K562 (cell line): ENCODE measurements around the gene KCTD17. TPM values are rescaled to one million over a fixed set of nuclear protein-coding genes. Genes with fewer than 3 reads are reported as not detected.

Experiments used
- ATAC-seq: fragments of 200-7000 bp; cut with Tn5 transposase; 3 replicates; pipeline ENCODE4 v1.9.1; 2020; ENCODE audit warnings: moderate library complexity
- BruUV-seq: library from RNA; stranded (reverse); fragments of 400-500 nt; replicated peaks from 2 replicates; lab custom pipeline; 2021; lab: Mats Ljungman, UMichigan
- CTCF ChIA-PET: fragments of 300-600 bp; formaldehyde crosslinking; extraction: SDS; loops from one replicate; lab custom pipeline; 2021; ENCODE audit warnings: low intra/inter-chr PET ratio; lab: Yijun Ruan, JAX
- POLR2A ChIA-PET: fragments of 300-600, 350-650 bp; sonication (Branson Sonifier 250); formaldehyde crosslinking; extraction: SDS; loops from one replicate; lab custom pipeline; 2021; ENCODE audit warnings: antibody characterized with exemption, inconsistent platforms; lab: Yijun Ruan, JAX
- DNase-seq, 4 experiments: peaks; one replicate each; pipeline versions ENCODE4 v3.0.0 to v3.0.0-alpha.2; 2011 to 2018; ENCODE audit warnings: low spot score in 3 of 4, mixed read lengths in 3 of 4; ENCODE audit errors: extremely low read depth in 1 of 4
- FAIRE-seq: peaks from 2 replicates; lab custom pipeline; 2011; peaks lifted over from hg19 to GRCh38; lab: Jason Lieb, UNC
- H2AFZ ChIP-seq: 2 replicates; pipeline ENCODE4 v1.6.0; 2011; ENCODE audit warnings: low read depth, low read length, control low read depth, inconsistent platforms
- H3K27ac ChIP-seq: fragments of 200-600 bp; 3 replicates; pipeline ENCODE4 v1.8.0; 2011; ENCODE audit warnings: low read depth, mild to moderate bottlenecking, control low read depth, inconsistent platforms, low read length, moderate library complexity, mixed read lengths; ENCODE audit errors: extremely low read depth
- H3K27me3 ChIP-seq, 2 experiments: fragments of 300-600 bp in 1 of 2; 2 replicates in 1 of 2; 3 replicates in 1 of 2; pipeline versions ENCODE4 v1.6.0 to v1.8.0; 2011; ENCODE audit warnings: inconsistent platforms in 2 of 2, low read length in 2 of 2, mild to moderate bottlenecking in 1 of 2, mixed read lengths in 1 of 2, moderate library complexity in 1 of 2; ENCODE audit not compliant: control insufficient read depth in 2 of 2, insufficient read depth in 2 of 2
- H3K36me3 ChIP-seq: fragments of 300-600 bp; 3 replicates; pipeline ENCODE4 v1.8.0; 2011; ENCODE audit warnings: mild to moderate bottlenecking, low read length, inconsistent platforms; ENCODE audit not compliant: control insufficient read depth, insufficient read depth
- H3K4me1 ChIP-seq, 2 experiments: fragments of 200-600 bp in 1 of 2; replicated peaks in 1 of 2; 2 replicates in 1 of 2; 3 replicates in 1 of 2; pipeline versions ENCODE4 v1.5.1 to v1.8.0; 2011; ENCODE audit warnings: inconsistent platforms in 2 of 2, low read length in 2 of 2, mild to moderate bottlenecking in 1 of 2, mixed read lengths in 1 of 2, moderate library complexity in 1 of 2; ENCODE audit not compliant: control insufficient read depth in 2 of 2, insufficient read depth in 2 of 2
- H3K4me2 ChIP-seq: 2 replicates; pipeline ENCODE4 v1.6.1; 2011; ENCODE audit warnings: low read length, control low read depth, inconsistent platforms, mixed read lengths; ENCODE audit not compliant: insufficient read depth
- H3K4me3 ChIP-seq: fragments of 200-600 bp; sonication (generic), shearing (Covaris generic); 2 replicates; pipeline ENCODE4 v1.5.1; 2016; ENCODE audit warnings: control low read depth, inconsistent platforms
- H3K79me2 ChIP-seq: fragments of 200-600 bp; 3 replicates; pipeline ENCODE4 v1.8.0; 2011; ENCODE audit warnings: low read length, inconsistent platforms; ENCODE audit not compliant: control insufficient read depth, insufficient read depth
- H3K9ac ChIP-seq, 2 experiments: 2 replicates each; pipeline versions ENCODE4 v1.6.0 to v1.6.1; 2011; ENCODE audit warnings: low read depth in 2 of 2, low read length in 2 of 2, control low read depth in 1 of 2, inconsistent platforms in 1 of 2, mild to moderate bottlenecking in 1 of 2, mixed read lengths in 1 of 2; ENCODE audit not compliant: insufficient read depth in 1 of 2
- H3K9me1 ChIP-seq: one replicate; pipeline ENCODE4 v1.6.0; 2011; ENCODE audit warnings: inconsistent platforms, mild to moderate bottlenecking, low read length, moderate library complexity; ENCODE audit not compliant: control insufficient read depth, insufficient read depth
- H3K9me3 ChIP-seq: replicated peaks from 2 replicates; pipeline ENCODE4 v1.5.1; 2011; ENCODE audit warnings: low read depth, low read length, inconsistent platforms; ENCODE audit not compliant: control insufficient read depth, insufficient read depth
- H4K20me1 ChIP-seq: replicated peaks from 2 replicates; pipeline ENCODE4 v1.6.1; 2011; ENCODE audit warnings: low read length, inconsistent platforms, mixed read lengths; ENCODE audit not compliant: control insufficient read depth, insufficient read depth
- WGBS: fragments of 100-300 bp; shearing (Covaris generic); methylation state at CpG from one replicate; pipeline ENCODE4 v1.1.6; 2016; ENCODE audit warnings: low coverage, mixed read lengths; ENCODE audit not compliant: insufficient coverage; ENCODE audit errors: missing lambda C conversion rate; 5-methylcytosine and 5-hydroxymethylcytosine counted together
- in situ Hi-C: fragments of 300-500 bp; cut with MboI; formaldehyde crosslinking; loops from 4 replicates; pipeline ENCODE4 v1.15.0; 2018; ENCODE audit warnings: inconsistent platforms, mixed read lengths
- intact Hi-C: fragments of 100-400 bp; cut with micrococcal nuclease; formaldehyde crosslinking; loops from 2 replicates; pipeline ENCODE4 v1.14.2; 2022
- polyA plus RNA-seq, 8 experiments: library from polyadenylated mRNA; depleted of rRNA in 4 of 8; stranded (reverse) in 5 of 8; unstranded in 3 of 8; fragments of >200 nt; fragmentation: Nextera tagmentation in 2 of 8; fragmentation: Illumina TruSeq in 1 of 8; extraction: Ambion mirVana in 2 of 8; extraction: Trizol in 1 of 8; gene quantifications; 2 replicates each; pipeline versions ENCODE4 v1.2.1 to v1.2.3, GENCODE V29; 2011 to 2014; ENCODE audit warnings: inconsistent platforms in 1 of 8, missing spikeins in 1 of 8
- total RNA-seq, 7 experiments: library from RNA; depleted of rRNA in 6 of 7; stranded (reverse); fragments of >200 nt in 6 of 7; fragmentation: Illumina TruSeq in 2 of 7; extraction: Trizol in 2 of 7; gene quantifications; 2 replicates each; pipeline versions ENCODE4 v1.2.1 to v1.2.3, GENCODE V29; 2011 to 2021; ENCODE audit warnings: low replicate concordance in 1 of 7
- TF ChIP-seq, protein P1 (sequence below), 3 experiments: IDR thresholded peaks in 2 of 3; conservative IDR thresholded peaks in 1 of 3; 2 replicates each; pipeline ENCODE4 v1.5.1; 2011 to 2012; ENCODE audit warnings: low read length in 3 of 3, mild to moderate bottlenecking in 3 of 3, control low read depth in 2 of 3, improper control_type of control experiment in 1 of 3, inconsistent platforms in 1 of 3, low read depth in 1 of 3, mixed read lengths in 1 of 3, moderate library complexity in 1 of 3; ENCODE audit not compliant: insufficient read depth in 2 of 3
- TF ChIP-seq, protein P2 (sequence below): sonication (generic); formaldehyde crosslinking; IDR thresholded peaks from 2 replicates; pipeline ENCODE4 v1.8.1; 2022; ENCODE audit warnings: missing genetic modification reagents

KCTD17 gene
- total and polyA plus RNA-seq, 9 of the 15 experiments (the other 6 are each of a cell fraction or from before 2014, with no cell fraction given) = 0.22 to 0.90 (median 0.49) TPM; not detected in 2

GRCh38 chr22:37098976-37099591, 47.5 kb downstream of the KCTD17 start:
- Histone ChIP-seq H3K79me2 (no peaks in the 10 kb centered on the region), H3K36me3 (no peaks in the 10 kb centered on the region), H3K4me2 (no peak overlapping the region), H3K27ac (no peak overlapping the region), H3K9me3 (no peaks in the 10 kb centered on the region), H4K20me1 (peaks cover 9% of the 10 kb centered on the region), H3K9ac (no peak overlapping the region), H3K9me1 (no peaks in the 10 kb centered on the region), H3K27me3 (peaks cover 20 to 70% of the 10 kb centered on the region in 2 experiments; a peak in 3 of 5 replicates), H2AFZ (no peak overlapping the region), H3K4me3 (no peak overlapping the region), H3K4me1 (no peaks in the 10 kb centered on the region)
- TF ChIP-seq, protein P1, sequence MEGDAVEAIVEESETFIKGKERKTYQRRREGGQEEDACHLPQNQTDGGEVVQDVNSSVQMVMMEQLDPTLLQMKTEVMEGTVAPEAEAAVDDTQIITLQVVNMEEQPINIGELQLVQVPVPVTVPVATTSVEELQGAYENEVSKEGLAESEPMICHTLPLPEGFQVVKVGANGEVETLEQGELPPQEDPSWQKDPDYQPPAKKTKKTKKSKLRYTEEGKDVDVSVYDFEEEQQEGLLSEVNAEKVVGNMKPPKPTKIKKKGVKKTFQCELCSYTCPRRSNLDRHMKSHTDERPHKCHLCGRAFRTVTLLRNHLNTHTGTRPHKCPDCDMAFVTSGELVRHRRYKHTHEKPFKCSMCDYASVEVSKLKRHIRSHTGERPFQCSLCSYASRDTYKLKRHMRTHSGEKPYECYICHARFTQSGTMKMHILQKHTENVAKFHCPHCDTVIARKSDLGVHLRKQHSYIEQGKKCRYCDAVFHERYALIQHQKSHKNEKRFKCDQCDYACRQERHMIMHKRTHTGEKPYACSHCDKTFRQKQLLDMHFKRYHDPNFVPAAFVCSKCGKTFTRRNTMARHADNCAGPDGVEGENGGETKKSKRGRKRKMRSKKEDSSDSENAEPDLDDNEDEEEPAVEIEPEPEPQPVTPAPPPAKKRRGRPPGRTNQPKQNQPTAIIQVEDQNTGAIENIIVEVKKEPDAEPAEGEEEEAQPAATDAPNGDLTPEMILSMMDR (IDR thresholded peaks at IDR 0.05 in 2 of 3, conservative IDR thresholded peaks at IDR 0.05 in 1 of 3; ENCODE audit: insufficient read depth in 2 of 3, low read depth in 1 of 3, low read length in 3 of 3) = peak; percentile 22 to 28 (median 25); a peak in 3 of 6 replicates
- TF ChIP-seq, protein P2, sequence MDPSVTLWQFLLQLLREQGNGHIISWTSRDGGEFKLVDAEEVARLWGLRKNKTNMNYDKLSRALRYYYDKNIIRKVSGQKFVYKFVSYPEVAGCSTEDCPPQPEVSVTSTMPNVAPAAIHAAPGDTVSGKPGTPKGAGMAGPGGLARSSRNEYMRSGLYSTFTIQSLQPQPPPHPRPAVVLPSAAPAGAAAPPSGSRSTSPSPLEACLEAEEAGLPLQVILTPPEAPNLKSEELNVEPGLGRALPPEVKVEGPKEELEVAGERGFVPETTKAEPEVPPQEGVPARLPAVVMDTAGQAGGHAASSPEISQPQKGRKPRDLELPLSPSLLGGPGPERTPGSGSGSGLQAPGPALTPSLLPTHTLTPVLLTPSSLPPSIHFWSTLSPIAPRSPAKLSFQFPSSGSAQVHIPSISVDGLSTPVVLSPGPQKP = no peak
- ATAC-seq = peak; percentile 49; the same call in 1 of the 3 replicates
- 3% methylated on average over 5 of the region's 10 CpGs for WGBS
- no TSS peak for BruUV-seq
- no peak for DNase-seq
- in situ Hi-C loops = no loop called here
- intact Hi-C loops = no loop called here
- ChIA-PET CTCF (no interaction called here), POLR2A (interaction anchor here (0.5 to 0.8 kb wide), 2 partner anchors 12 to 160 kb away, joined by 3 read pairs; no protein-coding TSS in a partner anchor)
- FAIRE-seq = no peak
